ENCODE data around the gene PFDN1. TPM values are rescaled to one million over a fixed set of nuclear protein-coding genes. Genes with fewer than 3 reads are reported as not detected.

The PFDN1 gene
- total and polyA plus RNA-seq, 9 of the 15 experiments (the other 6 are each of a cell fraction or from before 2014, with no cell fraction given): 45.5 to 215 (median 78.0) TPM

DNA sequence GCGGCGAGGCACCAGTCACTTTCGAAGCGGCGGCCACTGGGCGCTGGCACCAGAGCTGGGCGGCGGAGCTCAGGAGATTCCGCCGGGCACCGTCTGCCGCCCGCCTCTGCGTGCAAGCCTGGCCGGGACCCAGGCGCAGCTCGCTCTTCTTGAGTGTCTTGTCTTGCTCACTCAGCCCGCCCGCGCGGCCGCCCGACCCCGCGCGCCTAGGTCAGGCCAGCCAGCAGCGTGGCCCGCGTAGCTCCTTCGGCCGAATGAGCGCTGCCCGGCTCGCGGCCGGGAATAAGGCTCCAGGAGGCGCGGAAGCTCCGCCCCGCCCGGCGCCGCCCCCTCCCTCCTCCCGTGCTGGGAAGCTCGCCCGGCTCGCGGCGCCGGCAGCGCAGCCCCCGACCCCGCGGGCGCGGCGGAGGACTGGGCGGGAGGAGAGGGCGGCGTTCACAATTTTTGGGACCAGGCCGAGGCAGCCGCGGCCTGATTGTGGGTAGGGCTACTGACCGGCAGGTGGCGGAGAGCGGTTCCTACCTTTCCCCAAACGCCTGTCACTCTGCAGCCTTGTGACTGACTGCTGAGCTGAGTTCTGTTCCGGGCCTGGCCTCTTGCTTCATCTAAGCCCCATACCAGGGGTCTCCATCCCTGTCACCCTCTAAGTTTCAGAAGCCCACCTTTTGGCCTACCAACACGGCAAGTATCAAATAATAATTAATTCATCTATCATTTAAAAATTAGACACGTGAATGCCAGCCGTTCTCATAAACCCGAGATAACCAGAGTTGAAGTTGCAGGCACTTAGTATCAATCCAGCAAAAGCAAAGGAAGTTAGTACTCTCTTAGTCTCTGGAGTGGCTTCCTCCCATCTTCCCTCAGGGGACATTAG is 43.7 kb upstream of the PFDN1 start, which contains the start of gene HBEGF (continued):
- TF ChIP-seq MEF2D (tag; conservative IDR thresholded peaks at IDR 0.05; ENCODE audit: low read depth) (no peak), ZNF165 (CRISPR knock-in tag; IDR thresholded peaks at IDR 0.05; ENCODE audit: borderline replicate concordance) (no peak), MEIS2 (IDR thresholded peaks at IDR 0.05; ENCODE audit: partially characterized antibody) (peak; percentile 79), KDM2B (CRISPR knock-in tag; IDR thresholded peaks at IDR 0.05) (no peak), MCM7 (IDR thresholded peaks at IDR 0.05) (no peak), ZNF75A (CRISPR knock-in tag; IDR thresholded peaks at IDR 0.05) (no peak), MITF (IDR thresholded peaks at IDR 0.05) (no peak; the same call in 1 of the 2 replicates), ZNF224 (CRISPR knock-in tag; IDR thresholded peaks at IDR 0.05) (no peak), ZNF311 (CRISPR knock-in tag; IDR thresholded peaks at IDR 0.05) (no peak), STAT5B (CRISPR knock-in tag; IDR thresholded peaks at IDR 0.05) (no peak), KLF13 (tag; IDR thresholded peaks at IDR 0.05; ENCODE audit: borderline replicate concordance, low read depth) (no peak), BDP1 (IDR thresholded peaks at IDR 0.05; ENCODE audit: insufficient read depth, insufficient read length) (no peak), L3MBTL2 (IDR thresholded peaks at IDR 0.05) (peak; percentile 63; the same call in 1 of the 2 replicates), ZNF324 (CRISPR knock-in tag; IDR thresholded peaks at IDR 0.05) (no peak), PPARD (CRISPR knock-in tag; IDR thresholded peaks at IDR 0.05) (no peak), NFIC (IDR thresholded peaks at IDR 0.05) (0 out of 2 replicates have a peak, but pooled peaks have one; percentile 7), ATF4 (CRISPR knock-in tag; IDR thresholded peaks at IDR 0.05) (no peak), HMG20B (CRISPR knock-in tag; IDR thresholded peaks at IDR 0.05) (no peak), SMARCC2 (IDR thresholded peaks at IDR 0.05; ENCODE audit: low read depth) (no peak), RFX5 (IDR thresholded peaks at IDR 0.05; ENCODE audit: low read depth, low read length) (no peak), NR0B1 (IDR thresholded peaks at IDR 0.05; ENCODE audit: partially characterized antibody) (no peak), ZNF146 (CRISPR knock-in tag; IDR thresholded peaks at IDR 0.05; ENCODE audit: unreplicated experiment) (no peak), SMARCA4 (IDR thresholded peaks at IDR 0.05) (no peak)
- TF ChIP-seq, protein P1, sequence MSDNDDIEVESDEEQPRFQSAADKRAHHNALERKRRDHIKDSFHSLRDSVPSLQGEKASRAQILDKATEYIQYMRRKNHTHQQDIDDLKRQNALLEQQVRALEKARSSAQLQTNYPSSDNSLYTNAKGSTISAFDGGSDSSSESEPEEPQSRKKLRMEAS (CRISPR knock-in tag; IDR thresholded peaks at IDR 0.05): no peak
- TF ChIP-seq, protein P2, sequence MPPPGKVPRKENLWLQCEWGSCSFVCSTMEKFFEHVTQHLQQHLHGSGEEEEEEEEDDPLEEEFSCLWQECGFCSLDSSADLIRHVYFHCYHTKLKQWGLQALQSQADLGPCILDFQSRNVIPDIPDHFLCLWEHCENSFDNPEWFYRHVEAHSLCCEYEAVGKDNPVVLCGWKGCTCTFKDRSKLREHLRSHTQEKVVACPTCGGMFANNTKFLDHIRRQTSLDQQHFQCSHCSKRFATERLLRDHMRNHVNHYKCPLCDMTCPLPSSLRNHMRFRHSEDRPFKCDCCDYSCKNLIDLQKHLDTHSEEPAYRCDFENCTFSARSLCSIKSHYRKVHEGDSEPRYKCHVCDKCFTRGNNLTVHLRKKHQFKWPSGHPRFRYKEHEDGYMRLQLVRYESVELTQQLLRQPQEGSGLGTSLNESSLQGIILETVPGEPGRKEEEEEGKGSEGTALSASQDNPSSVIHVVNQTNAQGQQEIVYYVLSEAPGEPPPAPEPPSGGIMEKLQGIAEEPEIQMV (tag; conservative IDR thresholded peaks at IDR 0.05; ENCODE audit: low read depth): no peak

All from K562 (cell line).